HG02763 (cell line): ENCODE data around the gene CYP11A1.

ENCODE experiments used
- ATAC-seq: cut with Tn5 transposase; IDR thresholded peaks from one replicate; pipeline ENCODE4 v1.9.1; 2021; ENCODE audit warnings: mild to moderate bottlenecking, moderate library complexity; ENCODE audit not compliant: unreplicated experiment

The CYP11A1 gene

DNA sequence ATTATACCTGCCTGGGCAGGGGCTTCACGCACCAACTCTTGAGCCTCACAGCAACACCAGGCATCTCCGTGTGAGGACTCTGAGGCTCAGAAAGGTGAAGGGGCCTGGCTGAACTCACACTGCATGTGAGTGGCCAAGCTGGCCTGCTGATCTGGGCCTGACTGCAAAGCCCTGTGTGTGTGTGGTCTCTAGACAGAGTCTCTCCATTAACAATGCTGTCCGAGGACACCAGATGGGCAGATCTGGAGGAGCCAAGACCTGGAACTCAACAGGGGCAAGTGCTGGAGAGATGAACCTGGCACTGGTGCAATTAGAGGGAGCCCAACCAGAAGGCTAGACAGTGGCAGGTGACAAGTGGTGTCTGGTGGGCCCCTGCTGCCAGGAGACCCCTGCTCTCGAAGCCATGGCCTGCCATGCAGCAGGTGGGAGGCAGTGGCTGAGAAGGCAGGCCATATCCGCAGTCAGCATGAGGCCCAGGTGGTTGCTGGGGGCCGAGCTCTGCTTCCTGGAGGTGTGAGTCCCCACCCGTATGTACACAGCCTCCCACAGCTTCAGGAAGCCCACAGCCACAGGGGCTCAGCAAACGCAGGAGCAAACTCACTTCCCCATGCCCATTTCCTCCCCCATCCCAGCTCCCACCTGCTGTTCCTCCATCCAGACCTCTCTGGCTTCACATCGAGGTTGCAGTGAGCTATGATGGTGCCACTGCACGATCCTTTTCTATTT is 39.0 kb downstream of the CYP11A1 start:
- no peak for ATAC-seq

DNA sequence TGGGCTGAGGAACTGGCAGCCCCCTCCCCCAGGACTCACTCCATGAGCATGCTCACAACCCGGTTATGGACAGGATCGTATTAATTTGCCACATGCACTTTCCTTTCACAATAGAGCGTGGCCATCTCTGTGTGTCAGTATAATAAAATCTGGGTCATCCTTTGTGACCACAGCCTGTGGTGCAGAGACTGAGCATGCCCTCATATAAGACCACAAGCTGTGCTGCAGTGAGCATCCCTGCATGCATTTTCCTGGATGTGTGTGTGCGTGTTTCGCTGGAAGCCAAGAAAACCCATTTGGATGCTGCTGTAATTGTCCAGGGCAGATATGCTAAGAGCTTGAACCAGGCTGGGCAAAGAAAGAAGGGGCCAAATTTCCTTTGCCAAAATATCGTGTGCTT is 39.7 kb downstream of the CYP11A1 start:
- no peak for ATAC-seq

- no peak for ATAC-seq
Observed at GRCh38 chr15:74326746-74327145, 40.7 kb downstream of the CYP11A1 start.

DNA sequence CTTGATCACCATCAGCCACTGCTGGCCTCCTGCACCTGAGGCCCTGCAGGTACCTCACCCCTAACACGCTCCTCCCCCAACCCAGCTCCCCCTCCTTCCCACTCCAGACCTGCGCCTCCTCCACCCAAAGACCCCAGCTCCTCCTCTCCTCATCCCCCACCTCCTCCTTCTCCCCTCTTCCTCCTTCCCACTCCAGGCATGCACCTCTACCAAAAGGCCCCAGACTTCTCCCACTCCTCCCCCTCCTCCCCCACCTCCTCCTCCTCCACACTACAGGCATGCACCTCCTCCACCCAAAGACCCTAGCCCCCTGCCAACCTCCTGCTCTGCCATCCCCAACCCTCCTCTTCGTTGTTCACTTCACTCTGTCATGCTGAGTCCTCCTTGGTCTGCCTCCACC is 42.7 kb downstream of the CYP11A1 start:
- no peak for ATAC-seq

DNA sequence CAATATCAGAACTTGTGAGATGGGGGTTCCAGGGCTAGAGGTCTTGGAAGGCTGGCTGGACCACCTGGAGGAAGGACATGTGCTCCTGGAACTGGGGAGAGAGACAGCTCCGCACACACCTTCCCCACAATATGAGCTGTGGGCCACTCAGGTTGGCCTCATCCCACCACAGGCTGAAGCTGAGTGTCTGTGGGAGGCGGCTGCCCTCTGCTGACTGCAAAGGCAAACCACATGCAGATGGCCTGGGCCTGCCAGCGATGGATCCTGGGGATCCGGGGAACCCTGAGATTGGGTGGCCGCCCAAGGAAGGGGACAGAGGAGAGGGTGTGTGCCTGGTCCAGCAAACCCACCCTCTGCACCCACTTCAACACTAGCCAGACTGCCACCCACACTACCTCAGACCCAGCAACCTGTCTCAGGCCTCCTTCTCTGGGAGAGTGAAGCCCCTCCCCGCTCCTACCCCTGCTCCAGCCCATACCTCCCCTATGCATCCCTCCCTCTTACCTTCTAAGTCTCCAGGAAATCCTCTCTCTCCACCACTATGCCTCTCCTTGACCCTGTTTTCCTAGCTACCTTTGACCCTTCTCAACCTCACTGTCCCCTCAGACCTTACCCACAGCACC is 44.8 kb downstream of the CYP11A1 start:
- ATAC-seq = no peak

- ATAC-seq = no peak
Observed at GRCh38 chr15:74320352-74321247, 46.8 kb downstream of the CYP11A1 start.

DNA sequence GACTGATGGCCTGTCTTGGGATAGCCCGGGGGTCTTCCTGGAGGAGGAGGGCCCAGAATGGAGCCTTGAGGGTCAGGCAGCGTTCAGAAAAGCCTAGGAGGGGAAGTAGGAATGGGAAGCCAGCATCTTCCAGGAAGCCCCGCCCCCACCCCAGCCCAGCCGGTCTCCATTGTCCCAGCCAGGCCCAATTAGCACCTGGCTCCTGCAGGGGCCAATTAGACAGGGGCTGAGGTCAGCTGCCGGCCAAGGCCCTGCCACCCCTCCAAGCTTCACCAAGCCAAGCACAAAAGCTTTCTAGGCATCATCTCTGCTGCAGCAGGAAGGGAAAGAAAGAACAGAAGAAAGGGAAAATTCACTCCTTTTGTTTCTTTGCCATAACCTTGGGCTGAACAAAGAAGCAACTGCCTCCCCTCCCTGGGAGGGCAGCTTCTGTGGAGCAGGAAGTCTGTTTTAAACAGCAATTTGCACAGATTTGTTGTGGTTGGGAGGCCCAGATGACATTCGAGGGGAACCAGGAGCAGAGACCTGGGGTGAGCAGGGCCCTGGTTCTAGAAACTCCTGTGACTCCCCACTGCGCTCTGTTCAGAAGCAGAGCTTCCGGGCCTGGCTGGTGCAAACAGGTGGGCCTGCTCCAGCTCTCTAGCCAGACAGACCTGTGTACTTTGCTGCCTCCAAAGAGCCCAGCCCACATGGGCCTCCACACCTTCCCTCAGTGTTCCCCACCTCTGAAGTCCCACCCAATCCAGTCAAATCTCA is 47.7 kb downstream of the CYP11A1 start:
- no peak for ATAC-seq

GRCh38 chr15:74319138-74319460 is 48.3 kb downstream of the CYP11A1 start:
- ATAC-seq = no peak

- ATAC-seq = no peak
Observed at GRCh38 chr15:74318376-74319137, 48.9 kb downstream of the CYP11A1 start.

DNA sequence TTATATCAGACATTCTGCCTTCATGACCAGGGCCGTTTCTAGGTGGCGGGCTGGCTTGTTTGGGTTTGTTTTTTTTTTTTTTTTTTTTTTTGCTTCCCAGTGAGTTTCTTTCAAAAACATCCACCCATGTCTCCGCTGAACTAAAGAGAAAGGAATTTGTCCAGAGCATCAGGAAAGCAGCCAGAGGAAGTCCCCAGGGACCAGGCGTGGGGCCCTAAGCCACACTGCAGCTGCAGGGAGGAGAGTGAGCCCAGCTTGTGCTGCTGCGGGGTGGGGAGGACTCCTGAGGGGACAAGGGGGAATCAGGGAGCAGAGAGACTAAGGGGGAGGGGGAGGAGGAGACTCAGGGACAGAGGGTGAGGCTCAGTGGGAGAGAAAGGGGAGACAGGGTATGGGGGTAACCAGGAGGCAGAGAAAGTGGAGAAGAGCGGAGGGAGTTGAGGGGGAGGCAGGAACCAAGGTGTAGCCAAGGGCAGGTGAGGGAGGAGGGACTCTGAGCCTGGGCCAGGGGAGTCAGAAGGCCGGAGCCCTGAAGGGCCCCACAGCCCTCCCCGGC is 49.5 kb downstream of the CYP11A1 start:
- no peak for ATAC-seq

DNA sequence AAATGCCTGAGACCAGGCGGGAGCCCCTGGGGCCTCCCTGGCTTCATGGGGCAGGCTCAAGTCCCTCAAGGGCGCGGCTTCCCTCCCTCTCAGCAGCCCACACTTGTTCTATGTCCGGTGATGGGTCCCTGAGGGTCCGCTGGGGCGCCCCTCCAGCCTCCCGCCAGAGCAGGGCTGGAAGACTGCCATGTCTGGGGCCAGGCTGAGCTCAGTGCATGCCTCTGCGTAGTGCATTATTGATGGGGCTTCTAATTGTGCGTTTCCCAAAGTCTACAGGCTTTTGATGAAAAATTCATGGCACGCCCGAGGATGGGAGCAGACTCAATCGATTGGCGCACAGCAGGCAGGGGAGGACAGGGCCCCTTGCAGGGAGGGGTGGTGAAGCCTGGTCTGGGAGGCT is 51.3 kb downstream of the CYP11A1 start:
- no peak for ATAC-seq

GRCh38 chr15:74315626-74316025 is 51.8 kb downstream of the CYP11A1 start:
- ATAC-seq = no peak

DNA sequence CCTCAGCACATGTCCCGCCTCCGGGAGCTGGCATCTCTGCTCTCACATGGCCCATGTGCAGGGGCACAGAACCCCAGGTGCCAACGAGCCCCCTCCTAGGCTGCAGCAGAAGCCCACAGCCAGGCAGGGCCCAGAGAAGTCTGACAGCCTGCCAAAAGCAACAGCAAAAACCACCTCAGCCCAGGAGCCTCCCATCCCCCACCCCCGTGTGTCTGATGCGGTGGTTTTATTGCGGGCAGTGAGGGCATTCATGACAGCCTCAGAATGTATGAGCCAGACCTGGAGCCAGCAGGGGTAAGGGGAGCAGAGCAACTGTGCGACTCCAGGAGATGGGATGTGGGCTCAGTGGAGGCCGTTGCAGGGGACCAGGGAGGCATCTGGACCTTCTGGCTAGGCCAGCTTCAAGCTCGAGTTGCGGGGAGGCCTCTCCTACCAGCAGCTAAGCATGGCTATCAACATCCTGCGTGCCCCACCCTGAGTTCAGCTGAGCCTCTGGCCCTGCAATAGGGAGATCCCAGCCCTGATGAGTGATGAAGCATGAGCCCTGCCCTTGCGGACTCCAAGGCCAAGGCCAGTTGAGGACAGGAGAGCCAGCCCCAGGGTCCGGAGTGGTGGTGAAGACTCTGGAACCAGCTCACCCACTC is 52.5 kb downstream of the CYP11A1 start:
- ATAC-seq = no peak

GRCh38 chr15:74313889-74314288 is 53.6 kb downstream of the CYP11A1 start:
- no peak for ATAC-seq

DNA sequence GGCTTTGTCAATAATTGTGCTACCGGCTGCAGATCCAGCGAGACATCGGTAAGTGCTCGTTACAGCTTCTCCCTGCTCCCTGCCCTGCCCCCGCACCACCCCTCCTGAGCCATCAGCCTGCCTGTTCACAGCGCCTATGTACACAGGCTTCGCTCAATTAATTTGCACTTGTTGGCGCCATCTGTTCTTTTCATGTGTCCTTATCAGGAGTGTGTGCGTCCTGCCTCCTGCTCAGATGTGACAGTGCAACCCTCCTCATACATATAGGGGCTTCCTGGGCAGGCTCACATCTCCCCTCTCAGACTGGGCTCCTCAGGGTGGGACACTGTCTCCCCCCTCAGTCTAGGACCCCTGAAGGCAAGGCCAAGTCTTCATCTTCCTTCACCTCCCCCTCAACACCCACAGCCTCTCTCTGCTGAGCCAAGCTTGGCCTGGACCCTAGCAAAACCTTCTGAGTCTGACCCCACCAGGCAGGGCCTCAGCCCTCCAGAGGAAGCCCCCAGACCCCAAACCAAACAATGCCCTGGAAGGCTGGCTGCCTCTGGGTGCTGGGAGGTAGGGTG is 54.9 kb downstream of the CYP11A1 start:
- no peak for ATAC-seq

GRCh38 chr15:74311734-74312444 is 55.6 kb downstream of the CYP11A1 start:
- ATAC-seq = no peak

- no peak for ATAC-seq
Observed at GRCh38 chr15:74307827-74308811, 59.3 kb downstream of the CYP11A1 start.
